Transverse colon (tissue), 4 donors: ENCODE data around the gene ZBTB32. TPM values are rescaled to one million over a fixed set of nuclear protein-coding genes. Genes with fewer than 3 reads are reported as not detected.

Experiments
- DNase-seq: peaks from one replicate; pipeline ENCODE4 v3.0.0-alpha.2; 2019
- H3K27ac ChIP-seq, 4 donors: fragments of 200-600 bp; sonication (generic); 2 replicates each; pipeline ENCODE4 v1.5.1; 2016 to 2018; ENCODE audit warnings: inconsistent platforms in 4 of 4
- H3K27me3 ChIP-seq: fragments of 200-600 bp; sonication (generic); 2 replicates; pipeline ENCODE4 v1.5.1; 2017; ENCODE audit warnings: inconsistent platforms
- H3K36me3 ChIP-seq, 4 donors: fragments of 200-600 bp; sonication (generic); 2 replicates each; pipeline ENCODE4 v1.5.1; 2017 to 2019; ENCODE audit warnings: inconsistent platforms in 4 of 4
- H3K4me1 ChIP-seq, 4 donors: fragments of 200-600 bp; sonication (generic); 2 replicates each; pipeline ENCODE4 v1.5.1; 2017 to 2020; ENCODE audit warnings: inconsistent platforms in 4 of 4
- H3K4me3 ChIP-seq, 4 donors: fragments of 200-600 bp; sonication (generic); 1 replicate in 1 of 4; 2 replicates in 3 of 4; pipeline versions ENCODE4 v1.5.1 to v1.6.1; 2017 to 2019; ENCODE audit warnings: inconsistent platforms in 4 of 4
- H3K9me3 ChIP-seq, 2 donors: fragments of 200-600 bp; sonication (generic); 2 replicates each; pipeline ENCODE4 v1.5.1; 2017 to 2019; ENCODE audit warnings: inconsistent platforms in 2 of 2
- EP300 ChIP-seq: sonication (generic); formaldehyde crosslinking; IDR thresholded peaks from one replicate; pipeline ENCODE4 v1.6.1; 2017; ENCODE audit warnings: antibody characterized with exemption, low read depth
- POLR2A ChIP-seq: fragments of 450-650 bp; IDR thresholded peaks from one replicate; pipeline ENCODE4 v1.6.1; 2016; ENCODE audit warnings: antibody characterized with exemption, mild to moderate bottlenecking, moderate library complexity
- POLR2AphosphoS5 ChIP-seq, 3 donors: sonication (generic); formaldehyde crosslinking; IDR thresholded peaks; one replicate each; pipeline ENCODE4 v1.6.1; 2016; ENCODE audit warnings: antibody characterized with exemption in 3 of 3
- WGBS, 2 donors: methylation state at CpG; one replicate each; pipeline ENCODE4 v1.1.5; 2018; ENCODE audit warnings: low coverage in 1 of 2; 5-methylcytosine and 5-hydroxymethylcytosine counted together
- in situ Hi-C, 4 donors: fragments of 200-750 bp; cut with MboI; loops; one replicate each; pipeline versions ENCODE4 v1.15.0 to v1.15.1; 2017; ENCODE audit warnings: low sequenced_read_pairs in 3 of 4, low pct_ligation_motif_present in 1 of 4, low pct_unique_long_range_greater_than_20kb in 1 of 4
- intact Hi-C: fragments of 100-400 bp; cut with DNase I; formaldehyde crosslinking; loops from one replicate; pipeline ENCODE4 v1.15.1; 2023; ENCODE audit warnings: low total_unique reads
- total RNA-seq, 4 donors: library from RNA; depleted of rRNA; stranded (reverse); fragments of >200 nt; gene quantifications; one replicate each; pipeline ENCODE4 v1.1.0, GENCODE V29; 2016
- TF ChIP-seq, protein P1 (sequence below), 5 experiments: fragments of 200-600 bp in 3 of 5; fragments of 450-650 bp in 2 of 5; sonication (generic) in 3 of 5; IDR thresholded peaks; 1 replicate in 2 of 5; 2 replicates in 3 of 5; pipeline ENCODE4 v1.5.1; 2016 to 2017; ENCODE audit warnings: antibody characterized with exemption in 5 of 5, inconsistent platforms in 3 of 5, mild to moderate bottlenecking in 2 of 5, moderate library complexity in 1 of 5

The ZBTB32 gene
- total RNA-seq, 4 donors from 2014 or later: not detected

DNA sequence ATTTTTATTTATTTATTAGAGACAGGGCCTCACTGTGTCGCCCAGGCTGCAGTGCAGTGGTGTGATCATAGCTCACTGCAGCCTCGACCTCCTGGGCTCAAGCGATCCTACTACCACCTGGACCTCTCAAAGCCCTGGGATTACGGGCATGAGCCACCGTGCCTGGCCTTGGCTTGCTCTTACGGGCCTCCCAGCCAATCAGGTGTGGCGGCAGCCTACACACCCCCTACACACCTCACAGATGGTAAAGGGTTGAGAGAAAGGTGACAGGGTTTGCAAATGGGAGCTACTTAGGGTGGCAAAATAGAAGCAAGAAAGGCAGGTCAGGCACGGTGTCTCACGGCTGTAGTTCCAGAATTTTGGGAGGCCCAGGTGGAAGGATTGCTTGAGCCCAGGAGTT, 1.0 kb upstream of the ZBTB32 start:
- intact Hi-C loops: no loop called here
- peaks cover 0 to 15% (median 8%) of the 10 kb centered on the region in 4 donors for H3K4me1 ChIP-seq
- H3K9me3 ChIP-seq: no peaks in the 10 kb centered on the region
- TF ChIP-seq POLR2A: no peak
- TF ChIP-seq POLR2AphosphoS5 (IDR thresholded peaks at IDR 0.05): no peak
- TF ChIP-seq, protein P1, sequence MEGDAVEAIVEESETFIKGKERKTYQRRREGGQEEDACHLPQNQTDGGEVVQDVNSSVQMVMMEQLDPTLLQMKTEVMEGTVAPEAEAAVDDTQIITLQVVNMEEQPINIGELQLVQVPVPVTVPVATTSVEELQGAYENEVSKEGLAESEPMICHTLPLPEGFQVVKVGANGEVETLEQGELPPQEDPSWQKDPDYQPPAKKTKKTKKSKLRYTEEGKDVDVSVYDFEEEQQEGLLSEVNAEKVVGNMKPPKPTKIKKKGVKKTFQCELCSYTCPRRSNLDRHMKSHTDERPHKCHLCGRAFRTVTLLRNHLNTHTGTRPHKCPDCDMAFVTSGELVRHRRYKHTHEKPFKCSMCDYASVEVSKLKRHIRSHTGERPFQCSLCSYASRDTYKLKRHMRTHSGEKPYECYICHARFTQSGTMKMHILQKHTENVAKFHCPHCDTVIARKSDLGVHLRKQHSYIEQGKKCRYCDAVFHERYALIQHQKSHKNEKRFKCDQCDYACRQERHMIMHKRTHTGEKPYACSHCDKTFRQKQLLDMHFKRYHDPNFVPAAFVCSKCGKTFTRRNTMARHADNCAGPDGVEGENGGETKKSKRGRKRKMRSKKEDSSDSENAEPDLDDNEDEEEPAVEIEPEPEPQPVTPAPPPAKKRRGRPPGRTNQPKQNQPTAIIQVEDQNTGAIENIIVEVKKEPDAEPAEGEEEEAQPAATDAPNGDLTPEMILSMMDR (IDR thresholded peaks at IDR 0.05): no peak
- no peak for TF ChIP-seq EP300
- peaks cover 22% of the 10 kb centered on the region for H3K27me3 ChIP-seq
- no peak for DNase-seq
- WGBS, 2 donors: 43% methylated on average over 9 of the region's 9 CpGs; no CpG with 5 or more reads in 1 of the 2 donors
- in situ Hi-C loops: no loop called here
- no peak overlapping the region for H3K4me3 ChIP-seq
- H3K36me3 ChIP-seq: no peaks in the 10 kb centered on the region
- no peak overlapping the region for H3K27ac ChIP-seq

DNA sequence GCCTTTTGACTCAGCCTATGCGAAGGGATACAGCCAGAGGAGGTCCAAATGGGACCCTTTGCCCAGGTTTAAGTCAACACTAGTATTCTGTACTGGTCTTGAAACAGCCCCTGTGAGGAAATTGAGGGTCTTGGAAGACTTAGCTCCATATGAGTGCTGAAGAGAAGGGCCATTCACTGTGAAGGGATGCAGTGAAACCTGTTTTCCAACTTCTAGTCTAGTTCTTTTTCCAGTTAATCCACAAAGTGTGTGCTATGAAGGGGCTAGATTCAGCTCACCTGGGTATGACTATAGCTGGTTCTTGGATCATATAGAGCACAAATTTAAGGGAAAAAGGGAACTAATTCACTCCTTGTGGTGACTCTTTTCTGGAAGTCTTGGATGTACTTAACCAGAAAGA, 4.0 kb downstream of the ZBTB32 start:
- in situ Hi-C loops: no loop called here
- no peaks in the 10 kb centered on the region for H3K36me3 ChIP-seq
- no peak for TF ChIP-seq POLR2A
- no peak for TF ChIP-seq EP300
- TF ChIP-seq, protein P1 (IDR thresholded peaks at IDR 0.05): no peak
- TF ChIP-seq POLR2AphosphoS5 (IDR thresholded peaks at IDR 0.05): no peak
- 92% methylated on average over 1 of the region's 1 CpG; no CpG with 5 or more reads in 1 of the 2 donors for WGBS, 2 donors
- intact Hi-C loops: no loop called here
- no peaks in the 10 kb centered on the region for H3K9me3 ChIP-seq
- no peak for DNase-seq
- no peak overlapping the region for H3K27ac ChIP-seq
- H3K4me3 ChIP-seq: no peak overlapping the region
- H3K27me3 ChIP-seq: peaks cover 18% of the 10 kb centered on the region
- H3K4me1 ChIP-seq: no peaks in the 10 kb centered on the region

DNA sequence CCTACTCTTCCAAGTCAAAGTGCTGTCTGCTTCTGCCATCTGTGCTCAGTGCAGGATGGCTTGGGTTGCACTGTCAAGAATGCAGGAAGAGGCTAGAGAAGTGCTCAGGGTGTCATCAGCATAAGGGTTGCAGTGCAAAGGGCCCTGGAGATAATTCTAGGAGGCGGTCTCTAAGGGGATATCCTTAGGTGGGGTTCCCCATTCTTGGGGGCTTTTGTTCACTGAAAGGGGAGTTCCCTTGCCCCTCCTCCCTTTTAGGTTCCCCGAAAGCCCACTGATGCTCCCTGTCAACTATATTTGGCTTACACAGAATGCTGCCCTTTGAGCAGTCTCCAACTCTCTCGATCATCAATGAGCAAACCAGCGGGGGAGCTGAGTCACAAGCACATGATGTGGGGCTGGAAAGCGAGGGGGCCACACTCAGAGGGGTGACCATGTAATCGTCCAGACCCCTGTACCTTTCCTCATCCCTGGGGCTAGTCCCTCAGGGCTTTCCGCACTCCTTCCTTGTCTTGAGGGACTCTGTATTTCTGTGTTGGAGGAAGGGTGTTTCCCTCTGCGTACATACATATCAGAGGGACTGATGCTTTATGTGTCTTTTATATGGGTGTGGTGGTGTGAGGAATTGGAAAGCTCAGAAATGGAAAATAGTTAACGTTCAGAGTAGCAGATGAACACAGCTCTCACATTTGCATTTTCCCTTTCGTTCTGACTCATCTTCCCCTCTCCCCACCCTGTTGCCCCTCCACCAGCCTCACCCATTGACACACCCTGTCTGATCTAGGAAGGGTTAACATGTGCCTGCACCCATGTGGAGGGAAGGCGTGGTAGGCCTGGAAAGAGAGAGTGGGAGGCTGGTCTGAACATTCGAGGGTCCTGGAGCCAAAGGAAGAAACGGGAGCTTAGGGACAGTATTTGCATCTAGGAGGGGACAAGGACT, 6.7 kb downstream of the ZBTB32 start:
- TF ChIP-seq POLR2A: no peak
- TF ChIP-seq POLR2AphosphoS5 (IDR thresholded peaks at IDR 0.05): no peak
- TF ChIP-seq, protein P1 (IDR thresholded peaks at IDR 0.05): no peak
- TF ChIP-seq EP300: no peak
- H3K27me3 ChIP-seq: no peaks in the 10 kb centered on the region
- H3K9me3 ChIP-seq: no peaks in the 10 kb centered on the region
- peaks cover 9 to 10% (median 9%) of the 10 kb centered on the region in 4 donors for H3K4me1 ChIP-seq
- intact Hi-C loops (loop anchor here (10.0 kb wide), 1 partner anchor 166 kb away; the partner anchor contains the start of gene TMEM147), in situ Hi-C loops (no loop called here)
- H3K36me3 ChIP-seq: no peaks in the 10 kb centered on the region
- DNase-seq: no peak
- 20 to 64% methylated on average over 1 to 13 of the region's 13 CpGs for WGBS, 2 donors
- no peak overlapping the region for H3K27ac ChIP-seq
- H3K4me3 ChIP-seq: no peak overlapping the region

DNA sequence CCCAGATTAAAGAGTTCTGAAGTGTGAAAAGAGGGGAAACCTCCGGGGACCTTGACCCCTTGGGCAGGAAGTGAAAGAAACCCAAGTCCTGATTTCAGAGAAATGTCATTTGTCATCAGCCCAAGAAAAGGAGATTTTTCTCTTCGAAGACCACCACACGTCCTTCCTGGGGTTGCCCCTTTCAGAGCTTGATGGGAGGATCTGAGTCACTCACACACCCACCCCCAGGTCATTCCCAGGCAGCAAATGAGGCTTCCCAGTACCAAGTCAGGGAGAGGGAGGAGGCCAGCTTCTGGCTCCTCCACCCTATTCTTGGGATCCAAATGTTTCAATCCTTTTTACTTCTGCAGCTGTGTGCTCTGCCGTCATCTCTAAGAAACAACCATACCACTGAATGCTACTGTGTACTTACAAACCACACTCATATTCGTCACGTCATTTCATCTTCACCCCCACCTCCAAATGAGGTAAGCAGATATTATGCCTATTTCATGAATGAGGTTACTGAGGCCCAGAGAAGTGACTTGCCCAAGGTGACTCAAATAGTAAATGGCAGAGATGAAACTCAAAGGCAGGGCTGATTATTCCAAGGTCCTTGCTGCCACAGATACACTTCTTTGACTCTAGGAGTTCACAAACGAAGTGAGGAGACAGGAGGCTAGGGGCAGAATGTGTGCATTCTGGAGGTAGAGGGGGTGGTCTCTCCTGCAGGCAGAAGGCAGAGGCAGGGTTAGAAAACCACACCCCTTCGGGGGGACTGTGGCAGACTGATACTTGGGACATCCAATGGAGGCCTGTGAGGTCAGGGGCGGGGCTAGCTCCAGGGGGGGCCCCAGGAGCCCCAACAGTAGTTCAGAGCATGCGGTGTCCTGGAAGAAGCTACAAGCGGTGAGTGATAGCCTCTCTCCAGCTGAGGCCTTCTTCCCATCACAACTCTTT, 8.5 kb downstream of the ZBTB32 start:
- Histone ChIP-seq H3K27ac (peak overlapping the region in 2 of 4 donors; percentile 29 to 47), H3K27me3 (no peaks in the 10 kb centered on the region), H3K36me3 (no peaks in the 10 kb centered on the region), H3K9me3 (no peaks in the 10 kb centered on the region), H3K4me1 (peaks cover 9 to 14% (median 12%) of the 10 kb centered on the region in 4 donors), H3K4me3 (no peak overlapping the region)
- WGBS, 2 donors: 58 to 60% methylated on average over 1 to 11 of the region's 11 CpGs
- DNase-seq: peak; percentile 63
- in situ Hi-C loops (no loop called here), intact Hi-C loops (loop anchor here (10.0 kb wide), 1 partner anchor 168 kb away; the partner anchor contains the start of gene TMEM147)
- TF ChIP-seq POLR2A (no peak), POLR2AphosphoS5 (IDR thresholded peaks at IDR 0.05) (no peak), EP300 (no peak)
- TF ChIP-seq, protein P1 (IDR thresholded peaks at IDR 0.05): no peak
